ENCODE data around the gene RAB11FIP5.
A peak's percentile ranks its signal among the peaks of the same experiment; 100 is the strongest.

The RAB11FIP5 gene

DNA sequence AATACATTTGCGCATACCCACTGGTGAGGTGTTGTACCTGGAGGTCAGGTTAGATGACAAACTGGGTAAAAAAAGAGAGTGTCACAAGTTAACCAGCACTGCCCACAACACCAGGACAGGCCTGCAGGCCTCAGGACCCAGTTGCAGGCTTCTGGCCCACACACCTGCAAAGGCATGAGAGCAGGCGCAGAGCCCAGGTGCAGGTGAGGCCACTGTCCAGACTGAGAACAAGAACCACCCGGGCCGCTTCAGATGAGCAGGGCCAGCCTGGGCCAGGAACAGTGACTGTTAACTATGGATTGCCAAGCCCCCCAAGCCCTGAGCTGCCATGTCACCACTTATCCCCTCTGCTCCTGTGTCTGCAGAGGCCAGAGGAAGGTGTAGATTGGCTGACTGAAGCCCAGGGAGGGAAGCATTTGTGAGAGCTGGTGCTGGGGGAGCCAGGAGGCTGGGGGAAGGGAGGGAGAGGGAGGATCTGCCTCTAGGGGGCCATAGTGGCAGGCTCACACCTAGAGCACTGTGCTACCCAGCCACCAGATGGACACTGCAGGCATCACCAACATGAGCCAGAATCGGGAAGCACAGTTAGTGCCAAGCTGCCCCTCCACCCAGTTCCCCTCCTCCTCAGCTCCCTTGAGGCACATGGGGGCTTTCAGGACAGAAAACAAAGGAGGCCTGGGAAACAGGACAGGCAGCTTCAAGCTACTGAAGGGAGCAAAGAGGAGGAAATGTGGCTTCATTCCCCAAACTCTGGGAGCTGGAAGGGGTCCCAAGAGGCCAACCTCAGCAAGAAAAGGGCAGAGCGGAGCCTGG is 76.6 kb downstream of the RAB11FIP5 start:
- DNase-seq (ENCODE audit: low read depth), result no peak
- no peak overlapping the region for H3K4me3 ChIP-seq (replicated peaks; ENCODE audit: low read depth, low read length)

GRCh38 chr2:73034661-73035375 is 77.9 kb downstream of the RAB11FIP5 start:
- peak; percentile 31 for DNase-seq (ENCODE audit: low read depth)
- TF ChIP-seq CTCF (IDR thresholded peaks at IDR 0.05; ENCODE audit: low read length, missing control alignments), result no peak
- no peak overlapping the region for H3K4me3 ChIP-seq (replicated peaks; ENCODE audit: low read depth, low read length)

More for the DNA sequence above, 76.6 kb downstream of the RAB11FIP5 start:
- no peak for TF ChIP-seq CTCF (IDR thresholded peaks at IDR 0.05; ENCODE audit: low read length, missing control alignments)

DNA sequence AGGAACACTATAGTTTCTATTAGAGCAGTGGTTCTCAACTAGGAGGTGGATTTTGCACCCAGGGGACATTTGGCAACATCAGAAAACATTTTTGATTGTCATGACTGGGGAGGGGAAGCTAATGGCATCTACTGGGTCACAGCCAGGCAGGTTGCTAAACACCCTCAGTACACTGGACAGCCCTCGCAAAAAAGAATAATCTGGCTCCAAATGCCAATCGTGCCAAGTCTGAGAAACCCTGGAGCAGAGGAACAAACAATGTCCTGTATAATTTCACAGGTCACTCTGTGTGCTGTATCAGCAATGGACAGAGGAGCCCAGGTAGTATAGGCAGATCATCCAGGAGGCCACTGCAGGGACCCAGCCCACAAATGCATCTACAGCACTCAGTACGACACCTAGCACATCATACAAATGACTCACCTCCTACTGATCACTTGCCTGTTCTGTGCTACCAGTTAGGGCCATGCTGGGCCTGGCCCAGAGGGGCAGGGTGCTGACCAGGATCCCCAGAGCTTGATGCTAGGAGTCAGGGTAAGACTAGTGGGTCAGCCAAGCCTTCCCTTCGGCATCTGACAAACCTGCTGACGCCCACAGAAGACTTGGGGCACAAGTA is 78.9 kb downstream of the RAB11FIP5 start:
- H3K4me3 ChIP-seq (replicated peaks; ENCODE audit: low read depth, low read length), result no peak overlapping the region
- no peak for DNase-seq (ENCODE audit: low read depth)

GRCh38 chr2:73033142-73033765 is 79.5 kb downstream of the RAB11FIP5 start:
- TF ChIP-seq CTCF (IDR thresholded peaks at IDR 0.05; ENCODE audit: low read length, missing control alignments), result no peak
- H3K4me3 ChIP-seq (replicated peaks; ENCODE audit: low read depth, low read length), result no peak overlapping the region
- DNase-seq (ENCODE audit: low read depth), result no peak

More for the DNA sequence above, 78.9 kb downstream of the RAB11FIP5 start:
- no peak for TF ChIP-seq CTCF (IDR thresholded peaks at IDR 0.05; ENCODE audit: low read length, missing control alignments)

DNA sequence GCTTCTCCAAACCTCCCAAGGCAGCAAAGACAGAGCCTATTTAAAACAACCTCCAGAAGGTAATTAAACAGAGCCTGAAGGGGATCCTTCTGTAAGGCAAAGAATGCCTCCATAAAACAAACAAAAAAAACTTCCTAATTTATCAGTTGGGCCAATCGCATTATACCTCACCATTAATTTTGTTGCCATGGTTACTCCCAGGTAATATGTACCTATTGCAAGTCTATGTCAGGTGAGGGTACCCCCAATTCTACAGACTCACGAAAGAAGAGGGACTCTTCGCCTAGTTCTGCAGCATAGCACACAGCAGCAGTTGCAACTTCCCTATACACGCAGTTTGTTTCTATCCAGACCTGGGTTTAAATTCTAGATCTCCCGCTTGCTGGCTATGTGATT is 80.0 kb downstream of the RAB11FIP5 start:
- TF ChIP-seq CTCF (IDR thresholded peaks at IDR 0.05; ENCODE audit: low read length, missing control alignments), result no peak
- DNase-seq (ENCODE audit: low read depth), result no peak
- no peak overlapping the region for H3K4me3 ChIP-seq (replicated peaks; ENCODE audit: low read depth, low read length)

GRCh38 chr2:73031725-73032701 is 80.7 kb downstream of the RAB11FIP5 start:
- no peak overlapping the region for H3K4me3 ChIP-seq (replicated peaks; ENCODE audit: low read depth, low read length)
- TF ChIP-seq CTCF (IDR thresholded peaks at IDR 0.05; ENCODE audit: low read length, missing control alignments), result no peak
- no peak for DNase-seq (ENCODE audit: low read depth)
